ENCODE measurements around the gene OSBPL2.

- TF ChIP-seq CTCF (IDR thresholded peaks at IDR 0.05) (no peak), POLR2A (IDR thresholded peaks at IDR 0.05) (no peak), POLR2AphosphoS5 (IDR thresholded peaks at IDR 0.05) (no peak), EP300 (IDR thresholded peaks at IDR 0.05) (no peak)
Observed at GRCh38 chr20:62326959-62327725, 88.8 kb downstream of the OSBPL2 start.
